Raji (cell line): ENCODE measurements around the gene GRHL3.

Experiments used
- POLR2A ChIP-seq: IDR thresholded peaks from 2 replicates; pipeline ENCODE4 v1.6.1; 2011; ENCODE audit warnings: low read depth, low read length, control low read depth; ENCODE audit not compliant: insufficient read depth

Gene GRHL3

GRCh38 chr1:24384251-24385090 is 65.3 kb downstream of the GRHL3 start:
- no peak for TF ChIP-seq POLR2A

- no peak for TF ChIP-seq POLR2A
Measured at GRCh38 chr1:24385160-24385940, 66.2 kb downstream of the GRHL3 start.

DNA sequence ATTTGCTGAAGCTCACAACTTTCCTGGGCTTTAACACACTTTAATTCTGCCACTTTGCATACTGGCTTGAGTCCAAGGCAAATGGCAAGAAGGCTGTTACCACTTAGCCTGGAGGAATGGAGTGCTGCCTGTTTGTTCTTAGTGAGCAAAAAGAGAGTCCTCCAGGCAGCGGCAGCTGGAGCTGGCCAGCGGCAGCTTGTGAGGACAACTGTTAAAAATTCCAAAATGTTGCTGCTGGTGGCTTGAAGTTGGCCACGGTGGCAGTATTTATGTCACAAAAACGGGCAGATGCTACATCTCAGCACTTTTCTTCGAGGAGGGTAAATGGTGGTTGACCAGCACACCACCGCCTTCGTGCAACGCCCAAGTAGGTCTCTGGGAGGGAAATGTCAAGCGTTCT is 67.1 kb downstream of the GRHL3 start:
- TF ChIP-seq POLR2A, result no peak

DNA sequence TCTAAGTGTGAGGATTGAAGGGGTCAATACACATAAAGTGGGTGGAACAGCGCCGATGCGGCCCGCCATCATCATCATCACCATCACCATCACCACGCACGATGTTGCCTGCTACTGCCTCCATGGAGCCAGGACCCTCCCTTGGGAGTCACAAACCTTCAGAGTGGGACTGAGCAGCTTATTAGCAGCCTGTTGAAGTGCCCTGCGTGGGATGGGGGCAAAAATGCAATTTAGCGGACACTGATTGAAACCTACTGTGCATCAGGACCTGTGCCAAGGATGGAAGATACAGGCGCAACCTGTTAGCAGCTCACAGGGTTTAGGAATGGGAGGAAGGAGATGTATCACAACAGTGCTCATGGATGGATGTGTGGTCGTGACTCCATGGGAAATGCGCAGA is 67.8 kb downstream of the GRHL3 start:
- no peak for TF ChIP-seq POLR2A

DNA sequence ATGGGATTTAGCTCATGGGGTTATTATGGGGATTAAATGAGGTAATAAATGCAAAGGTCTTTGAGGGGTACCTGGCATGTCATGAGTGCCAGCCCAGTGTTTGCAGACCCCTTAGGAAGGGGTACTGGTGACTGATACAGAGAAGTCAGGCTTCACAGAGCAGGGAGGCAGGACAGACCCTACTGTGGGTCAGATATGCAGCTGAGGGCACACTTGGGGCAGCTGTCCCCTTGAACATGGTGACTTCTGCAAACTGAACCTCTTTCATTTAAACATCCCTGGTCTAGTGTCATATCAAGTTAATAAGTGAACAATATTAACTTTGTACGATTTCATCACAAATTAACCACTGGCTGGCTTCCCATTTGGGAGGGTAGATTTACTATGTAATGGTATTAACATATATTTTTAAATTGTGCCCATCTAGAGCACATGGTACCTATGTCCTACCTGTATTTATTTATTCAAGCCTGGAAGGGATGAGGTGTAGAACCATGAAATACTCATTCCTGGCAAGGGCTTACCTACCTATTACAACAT is 68.5 kb downstream of the GRHL3 start:
- no peak for TF ChIP-seq POLR2A

DNA sequence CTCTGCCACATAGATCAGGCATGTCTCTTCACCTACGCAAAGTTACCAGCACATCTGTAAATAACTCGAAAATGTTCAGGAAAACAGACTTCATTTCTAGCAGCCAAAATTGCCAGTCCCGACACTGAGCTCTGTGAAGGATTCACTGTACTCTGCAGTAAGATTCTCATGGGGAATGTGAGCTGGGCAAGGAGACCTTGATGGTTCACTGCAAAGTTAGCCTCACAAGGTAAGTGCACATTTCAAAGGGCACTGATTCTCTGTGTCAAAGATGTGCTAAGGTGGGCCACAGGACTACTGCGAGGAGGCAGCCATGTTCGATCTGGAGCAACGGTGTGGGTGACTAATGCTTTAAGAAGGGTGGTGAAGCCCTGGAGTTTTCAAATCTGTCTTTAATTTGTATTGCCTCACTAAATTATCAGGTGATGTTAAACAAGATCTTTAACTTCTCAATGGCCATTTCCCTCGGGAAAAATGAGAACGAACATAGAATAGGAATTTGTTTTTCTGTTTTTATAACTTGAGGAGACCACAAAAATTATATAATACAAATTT is 69.3 kb downstream of the GRHL3 start:
- no peak for TF ChIP-seq POLR2A

DNA sequence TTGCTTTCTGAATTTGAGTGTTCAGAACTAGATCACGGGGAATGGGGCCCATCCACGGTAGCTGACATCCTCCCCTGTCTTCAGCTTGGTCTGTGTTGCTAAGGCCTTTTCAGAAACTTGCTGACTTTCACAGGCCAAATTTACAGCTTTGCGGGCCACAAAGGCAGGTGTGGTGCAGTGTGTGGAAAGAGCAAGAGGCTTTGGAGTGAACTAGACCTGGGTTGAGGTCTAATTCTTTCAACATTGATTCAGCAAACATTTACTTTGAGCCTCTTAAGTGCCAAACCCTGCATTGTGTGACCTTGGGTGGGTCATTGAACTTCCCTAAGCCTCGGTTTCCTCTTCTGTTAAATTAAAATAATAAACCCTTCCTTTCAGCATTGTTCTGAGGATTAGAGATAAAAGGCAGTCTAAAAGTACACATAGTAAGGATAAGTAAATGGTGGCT is 70.1 kb downstream of the GRHL3 start:
- TF ChIP-seq POLR2A, result no peak

- TF ChIP-seq POLR2A, result no peak; the same call in 1 of the 2 replicates
Measured at GRCh38 chr1:24390924-24391782, 72.0 kb downstream of the GRHL3 start.

- peak; percentile 26; the same call in 1 of the 2 replicates for TF ChIP-seq POLR2A
Measured at GRCh38 chr1:24391882-24392603, 72.9 kb downstream of the GRHL3 start.

GRCh38 chr1:24392604-24392946 is 73.4 kb downstream of the GRHL3 start:
- TF ChIP-seq POLR2A, result no peak

DNA sequence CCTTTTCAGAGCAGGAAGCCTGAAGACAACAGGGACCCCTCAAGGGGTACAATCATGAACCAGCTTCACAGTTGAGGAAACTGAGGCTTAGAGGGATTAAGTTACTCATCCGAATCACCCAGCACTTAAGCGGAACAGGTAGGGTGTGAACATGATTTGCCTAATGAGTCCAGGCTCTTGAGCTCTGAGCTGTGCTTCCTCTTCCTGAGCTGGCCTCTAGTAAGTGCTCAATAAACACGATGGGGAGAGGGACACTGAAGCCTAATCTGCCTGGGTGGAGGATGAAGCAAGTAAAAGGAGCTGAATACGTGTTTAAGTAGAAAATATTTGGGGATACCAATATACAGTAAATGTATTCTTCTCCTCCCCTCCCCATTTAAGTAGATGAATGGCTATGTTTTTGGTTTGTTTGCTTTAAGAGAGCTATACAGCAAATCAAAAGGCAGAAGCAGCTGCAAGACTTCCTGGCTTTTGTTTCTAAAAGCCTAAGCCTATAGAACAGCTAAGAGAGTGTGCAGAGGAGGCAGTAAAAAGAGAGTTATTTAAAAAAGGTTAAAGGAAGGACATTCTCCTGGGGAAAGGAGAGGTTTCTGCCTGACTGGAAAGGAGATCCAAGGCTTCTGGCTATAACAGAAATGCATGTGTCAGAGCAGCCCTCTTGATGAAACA is 74.0 kb downstream of the GRHL3 start:
- TF ChIP-seq POLR2A, result peak; percentile 48

DNA sequence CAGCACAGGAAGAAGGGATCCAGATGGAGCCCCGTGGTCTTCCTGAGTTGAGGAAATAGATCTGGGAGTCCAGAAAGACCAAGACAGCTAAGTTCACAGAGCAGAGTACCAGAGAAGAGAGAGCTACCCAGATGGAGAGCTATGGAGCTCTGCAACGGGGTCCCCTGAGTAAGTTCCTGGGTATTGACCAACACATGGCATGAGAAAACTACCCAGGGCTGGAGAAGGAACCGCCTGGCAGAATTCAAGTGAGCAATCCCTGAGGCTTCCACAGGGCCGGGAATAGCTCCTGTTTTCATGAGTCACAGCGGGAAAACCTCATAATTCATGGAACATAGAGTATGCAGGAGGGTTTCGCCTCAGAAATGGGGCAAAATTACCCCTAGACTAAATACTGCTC is 74.7 kb downstream of the GRHL3 start:
- no peak for TF ChIP-seq POLR2A

DNA sequence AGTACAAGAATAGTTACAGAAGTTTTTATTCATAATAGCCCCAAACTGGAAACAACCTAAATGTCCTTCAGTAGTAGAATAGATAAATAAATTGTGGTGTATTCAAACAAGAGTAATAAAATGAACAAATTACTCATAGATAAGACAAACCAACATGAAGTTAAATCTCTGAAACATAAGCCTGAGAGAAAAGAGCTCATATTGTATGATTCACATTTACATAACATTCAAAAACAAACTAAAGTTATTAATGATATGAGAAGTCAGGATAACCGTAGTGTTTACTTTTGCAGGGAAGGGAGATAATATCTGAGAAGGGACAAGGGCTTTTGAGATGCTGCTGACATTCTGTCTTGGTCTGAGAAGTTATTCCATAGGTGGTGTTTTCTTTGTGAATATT is 80.9 kb downstream of the GRHL3 start:
- no peak for TF ChIP-seq POLR2A

GRCh38 chr1:24403806-24404205 is 84.6 kb downstream of the GRHL3 start:
- no peak for TF ChIP-seq POLR2A
